K562 (cell line): ENCODE measurements around the gene GRWD1. TPM values are rescaled to one million over a fixed set of nuclear protein-coding genes. Genes with fewer than 3 reads are reported as not detected.

ENCODE experiments used
- ATAC-seq: fragments of 200-7000 bp; cut with Tn5 transposase; 3 replicates; pipeline ENCODE4 v1.9.1; 2020; ENCODE audit warnings: moderate library complexity
- BruUV-seq: library from RNA; stranded (reverse); fragments of 400-500 nt; replicated peaks from 2 replicates; lab custom pipeline; 2021; lab: Mats Ljungman, UMichigan
- CTCF ChIA-PET: fragments of 300-600 bp; formaldehyde crosslinking; extraction: SDS; loops from one replicate; lab custom pipeline; 2021; ENCODE audit warnings: low intra/inter-chr PET ratio; lab: Yijun Ruan, JAX
- POLR2A ChIA-PET: fragments of 300-600, 350-650 bp; sonication (Branson Sonifier 250); formaldehyde crosslinking; extraction: SDS; loops from one replicate; lab custom pipeline; 2021; ENCODE audit warnings: antibody characterized with exemption, inconsistent platforms; lab: Yijun Ruan, JAX
- DNase-seq, 4 experiments: peaks; one replicate each; pipeline versions ENCODE4 v3.0.0 to v3.0.0-alpha.2; 2011 to 2018; ENCODE audit warnings: low spot score in 3 of 4, mixed read lengths in 3 of 4; ENCODE audit errors: extremely low read depth in 1 of 4
- FAIRE-seq: peaks from 2 replicates; lab custom pipeline; 2011; peaks lifted over from hg19 to GRCh38; lab: Jason Lieb, UNC
- H2AFZ ChIP-seq: 2 replicates; pipeline ENCODE4 v1.6.0; 2011; ENCODE audit warnings: low read depth, low read length, control low read depth, inconsistent platforms
- H3K27ac ChIP-seq: fragments of 200-600 bp; 3 replicates; pipeline ENCODE4 v1.8.0; 2011; ENCODE audit warnings: low read depth, mild to moderate bottlenecking, control low read depth, inconsistent platforms, low read length, moderate library complexity, mixed read lengths; ENCODE audit errors: extremely low read depth
- H3K27me3 ChIP-seq, 2 experiments: fragments of 300-600 bp in 1 of 2; 2 replicates in 1 of 2; 3 replicates in 1 of 2; pipeline versions ENCODE4 v1.6.0 to v1.8.0; 2011; ENCODE audit warnings: inconsistent platforms in 2 of 2, low read length in 2 of 2, mild to moderate bottlenecking in 1 of 2, mixed read lengths in 1 of 2, moderate library complexity in 1 of 2; ENCODE audit not compliant: control insufficient read depth in 2 of 2, insufficient read depth in 2 of 2
- H3K36me3 ChIP-seq: fragments of 300-600 bp; 3 replicates; pipeline ENCODE4 v1.8.0; 2011; ENCODE audit warnings: mild to moderate bottlenecking, low read length, inconsistent platforms; ENCODE audit not compliant: control insufficient read depth, insufficient read depth
- H3K4me1 ChIP-seq, 2 experiments: fragments of 200-600 bp in 1 of 2; replicated peaks in 1 of 2; 2 replicates in 1 of 2; 3 replicates in 1 of 2; pipeline versions ENCODE4 v1.5.1 to v1.8.0; 2011; ENCODE audit warnings: inconsistent platforms in 2 of 2, low read length in 2 of 2, mild to moderate bottlenecking in 1 of 2, mixed read lengths in 1 of 2, moderate library complexity in 1 of 2; ENCODE audit not compliant: control insufficient read depth in 2 of 2, insufficient read depth in 2 of 2
- H3K4me2 ChIP-seq: 2 replicates; pipeline ENCODE4 v1.6.1; 2011; ENCODE audit warnings: low read length, control low read depth, inconsistent platforms, mixed read lengths; ENCODE audit not compliant: insufficient read depth
- H3K4me3 ChIP-seq: fragments of 200-600 bp; sonication (generic), shearing (Covaris generic); 2 replicates; pipeline ENCODE4 v1.5.1; 2016; ENCODE audit warnings: control low read depth, inconsistent platforms
- H3K79me2 ChIP-seq: fragments of 200-600 bp; 3 replicates; pipeline ENCODE4 v1.8.0; 2011; ENCODE audit warnings: low read length, inconsistent platforms; ENCODE audit not compliant: control insufficient read depth, insufficient read depth
- H3K9ac ChIP-seq, 2 experiments: 2 replicates each; pipeline versions ENCODE4 v1.6.0 to v1.6.1; 2011; ENCODE audit warnings: low read depth in 2 of 2, low read length in 2 of 2, control low read depth in 1 of 2, inconsistent platforms in 1 of 2, mild to moderate bottlenecking in 1 of 2, mixed read lengths in 1 of 2; ENCODE audit not compliant: insufficient read depth in 1 of 2
- H3K9me1 ChIP-seq: one replicate; pipeline ENCODE4 v1.6.0; 2011; ENCODE audit warnings: inconsistent platforms, mild to moderate bottlenecking, low read length, moderate library complexity; ENCODE audit not compliant: control insufficient read depth, insufficient read depth
- H3K9me3 ChIP-seq: replicated peaks from 2 replicates; pipeline ENCODE4 v1.5.1; 2011; ENCODE audit warnings: low read depth, low read length, inconsistent platforms; ENCODE audit not compliant: control insufficient read depth, insufficient read depth
- H4K20me1 ChIP-seq: replicated peaks from 2 replicates; pipeline ENCODE4 v1.6.1; 2011; ENCODE audit warnings: low read length, inconsistent platforms, mixed read lengths; ENCODE audit not compliant: control insufficient read depth, insufficient read depth
- CREB1 ChIP-seq, 2 experiments: sonication (generic) in 1 of 2; formaldehyde crosslinking in 1 of 2; IDR thresholded peaks; 2 replicates each; pipeline versions ENCODE4 v1.6.1 to v1.8.0; 2012 to 2022; ENCODE audit warnings: inconsistent platforms in 1 of 2, mild to moderate bottlenecking in 1 of 2, missing genetic modification reagents in 1 of 2, moderate library complexity in 1 of 2
- ETS1 ChIP-seq: conservative IDR thresholded peaks from 2 replicates; pipeline ENCODE4 v1.6.1; 2011; ENCODE audit warnings: low read depth, mild to moderate bottlenecking, low read length; ENCODE audit not compliant: control insufficient read depth
- FOXO4 ChIP-seq: fragments of 450-650 bp; formaldehyde crosslinking; IDR thresholded peaks from 2 replicates; pipeline ENCODE4 v1.4.0; 2020; ENCODE audit warnings: mild to moderate bottlenecking, moderate library complexity
- NFE2 ChIP-seq: IDR thresholded peaks from 2 replicates; pipeline ENCODE4 v1.6.1; 2014; ENCODE audit warnings: antibody characterized with exemption, low read depth
- POLR2G ChIP-seq: fragments of 200-400 bp; formaldehyde crosslinking; IDR thresholded peaks from 2 replicates; pipeline ENCODE4 v1.6.1; 2017; ENCODE audit warnings: low read depth, mild to moderate bottlenecking, antibody characterized with exemption, low read length, moderate library complexity
- SIX5 ChIP-seq, 2 experiments: IDR thresholded peaks; 2 replicates each; pipeline ENCODE4 v1.6.1; 2011; ENCODE audit warnings: low read length in 2 of 2, borderline replicate concordance in 1 of 2, low read depth in 1 of 2, mild to moderate bottlenecking in 1 of 2, moderate library complexity in 1 of 2; ENCODE audit not compliant: insufficient read depth in 1 of 2
- XRCC3 ChIP-seq: fragments of 450-650 bp; IDR thresholded peaks from 2 replicates; pipeline ENCODE4 v1.6.1; 2017; ENCODE audit warnings: mild to moderate bottlenecking, moderate library complexity
- ZNF263 ChIP-seq: sonication (generic); formaldehyde crosslinking; IDR thresholded peaks from 2 replicates; pipeline ENCODE4 v1.8.0; 2022; ENCODE audit warnings: mild to moderate bottlenecking, missing genetic modification reagents, borderline replicate concordance
- ZNF592 ChIP-seq: fragments of 450-650 bp; IDR thresholded peaks from 2 replicates; pipeline ENCODE4 v1.6.1; 2017; ENCODE audit warnings: antibody characterized with exemption, mild to moderate bottlenecking
- WGBS: fragments of 100-300 bp; shearing (Covaris generic); methylation state at CpG from one replicate; pipeline ENCODE4 v1.1.6; 2016; ENCODE audit warnings: low coverage, mixed read lengths; ENCODE audit not compliant: insufficient coverage; ENCODE audit errors: missing lambda C conversion rate; 5-methylcytosine and 5-hydroxymethylcytosine counted together
- in situ Hi-C: fragments of 300-500 bp; cut with MboI; formaldehyde crosslinking; loops from 4 replicates; pipeline ENCODE4 v1.15.0; 2018; ENCODE audit warnings: inconsistent platforms, mixed read lengths
- intact Hi-C: fragments of 100-400 bp; cut with micrococcal nuclease; formaldehyde crosslinking; loops from 2 replicates; pipeline ENCODE4 v1.14.2; 2022
- polyA plus RNA-seq, 8 experiments: library from polyadenylated mRNA; depleted of rRNA in 4 of 8; stranded (reverse) in 5 of 8; unstranded in 3 of 8; fragments of >200 nt; fragmentation: Nextera tagmentation in 2 of 8; fragmentation: Illumina TruSeq in 1 of 8; extraction: Ambion mirVana in 2 of 8; extraction: Trizol in 1 of 8; gene quantifications; 2 replicates each; pipeline versions ENCODE4 v1.2.1 to v1.2.3, GENCODE V29; 2011 to 2014; ENCODE audit warnings: inconsistent platforms in 1 of 8, missing spikeins in 1 of 8
- total RNA-seq, 7 experiments: library from RNA; depleted of rRNA in 6 of 7; stranded (reverse); fragments of >200 nt in 6 of 7; fragmentation: Illumina TruSeq in 2 of 7; extraction: Trizol in 2 of 7; gene quantifications; 2 replicates each; pipeline versions ENCODE4 v1.2.1 to v1.2.3, GENCODE V29; 2011 to 2021; ENCODE audit warnings: low replicate concordance in 1 of 7

GRWD1 gene
- total and polyA plus RNA-seq, 9 of the 15 experiments (the other 6 are each of a cell fraction or from before 2014, with no cell fraction given), result 1.5 to 87.2 (median 24.5) TPM

- 0 out of 2 replicates have a peak, but pooled peaks have one; percentile 40 for TF ChIP-seq FOXO4 (CRISPR knock-in tag)
- peak; percentile 77; the same call in 1 of the 2 replicates for TF ChIP-seq ZNF263 (CRISPR knock-in tag)
- 0 out of 2 replicates have a peak, but pooled peaks have one; percentile 43 for TF ChIP-seq NFE2
- TF ChIP-seq CREB1 (IDR thresholded peaks at IDR 0.05), result no peak
- no peak for TF ChIP-seq CREB1 (CRISPR knock-in tag; IDR thresholded peaks at IDR 0.05)
- no peak for TF ChIP-seq XRCC3
Measured at GRCh38 chr19:48418317-48419064, 27.3 kb upstream of the GRWD1 start (continued).

GRCh38 chr19:48419158-48419920 is 26.4 kb upstream of the GRWD1 start:
- peak overlapping the region; percentile 39 to 54; a peak in 2 of 4 replicates for H3K9ac ChIP-seq
- 87% methylated on average over 27 of the region's 31 CpGs for WGBS
- no peak overlapping the region for H3K4me3 ChIP-seq
- intact Hi-C loops (loop anchor here (2.0 kb wide), 1 partner anchor 21 kb away; no protein-coding TSS in a partner anchor), in situ Hi-C loops (no loop called here)
- peak overlapping the region; percentile 29; the same call in 1 of the 2 replicates for H2AFZ ChIP-seq
- peaks cover 72% of the 10 kb centered on the region; the same call in 2 of the 3 replicates for H3K36me3 ChIP-seq
- H3K27ac ChIP-seq, result peak overlapping the region; percentile 56; the same call in 1 of the 3 replicates
- ATAC-seq (peak; percentile 69), FAIRE-seq (no peak), DNase-seq (peak; percentile 56 to 70 (median 66))
- no peaks in the 10 kb centered on the region for H3K9me1 ChIP-seq
- no TSS peak for BruUV-seq
- 0 out of 3 replicates have a peak, but pooled peaks cover 2% of the 10 kb centered on the region for H3K79me2 ChIP-seq
- peaks cover 17 to 50% of the 10 kb centered on the region in 2 experiments for H3K4me1 ChIP-seq
- ChIA-PET CTCF (no interaction called here), POLR2A (interaction anchor here (0.6 kb wide), 3 partner anchors 61 to 1187 kb away, joined by 3 to 5 read pairs (median 4); no protein-coding TSS in a partner anchor)
- H3K9me3 ChIP-seq, result no peaks in the 10 kb centered on the region
- H3K27me3 ChIP-seq, result no peaks in the 10 kb centered on the region
- no peak overlapping the region for H3K4me2 ChIP-seq
- H4K20me1 ChIP-seq, result no peaks in the 10 kb centered on the region
- TF ChIP-seq ZNF592 (peak; percentile 28; the same call in 1 of the 2 replicates), SIX5 (IDR thresholded peaks at IDR 0.05; ENCODE audit: borderline replicate concordance in 1 of 2, insufficient read depth in 1 of 2, low read depth in 1 of 2, low read length in 2 of 2) (peak; percentile 93 to 95), ETS1 (peak; percentile 95), POLR2G (peak; percentile 38; the same call in 1 of the 2 replicates)
